Measurements from ENCODE around the gene RNF144A. TPM values are rescaled to one million over a fixed set of nuclear protein-coding genes. Genes with fewer than 3 reads are reported as not detected.

Gene RNF144A
- polyA plus RNA-seq, 1 of the 3 experiments (the other 2 are of a cell fraction), result 15.6 TPM

- no peak for TF ChIP-seq CTCF (IDR thresholded peaks at IDR 0.05)
These were observed 102.8 kb downstream of the RNF144A start (continued) for GRCh38 chr2:7020059-7020458.

GRCh38 chr2:7020468-7020867 lies 103.3 kb downstream of the RNF144A start:
- TF ChIP-seq FOXJ3 (CRISPR knock-in tag; IDR thresholded peaks at IDR 0.05) (no peak), NRF1 (IDR thresholded peaks at IDR 0.05; ENCODE audit: low read depth, low read length) (no peak), TAF1 (IDR thresholded peaks at IDR 0.05; ENCODE audit: borderline replicate concordance, low read depth, low read length) (no peak), IRF3 (IDR thresholded peaks at IDR 0.05; ENCODE audit: low read depth, low read length) (no peak), ZBTB33 (IDR thresholded peaks at IDR 0.05; ENCODE audit: borderline replicate concordance, low read depth) (no peak), USF2 (IDR thresholded peaks at IDR 0.05; ENCODE audit: borderline replicate concordance, low read depth, low read length) (no peak), YY1 (IDR thresholded peaks at IDR 0.05; ENCODE audit: low read depth) (no peak)
- H3K4me3 ChIP-seq (ENCODE audit: low read depth in 2 of 2, low read length in 1 of 2), result no peak overlapping the region
- no peak overlapping the region for H3K27ac ChIP-seq (ENCODE audit: low read depth in 2 of 2, low read length in 1 of 2)
- no peaks in the 10 kb centered on the region for H4K20me1 ChIP-seq (ENCODE audit: insufficient read depth)
- no peaks in the 10 kb centered on the region for H3K9me3 ChIP-seq
- H3K4me1 ChIP-seq (ENCODE audit: control insufficient read depth in 1 of 2, insufficient read depth in 2 of 2, low read depth in 1 of 2, low read length in 1 of 2), result peaks cover 5 to 56% of the 10 kb centered on the region in 2 experiments
- peaks cover 13 to 34% of the 10 kb centered on the region in 2 experiments for H3K36me3 ChIP-seq (replicated peaks in 1 of 2; ENCODE audit: control insufficient read depth in 1 of 2, insufficient read depth in 2 of 2, low read length in 1 of 2)
- 90% methylated on average over 7 of the region's 8 CpGs for WGBS (ENCODE audit: low lambda C conversion rate)
- no peak overlapping the region for H3K4me2 ChIP-seq
- POLR2A ChIA-PET, result no interaction called here
- H2AFZ ChIP-seq (ENCODE audit: low read depth), result no peak overlapping the region
- H3K9ac ChIP-seq, result no peak overlapping the region
- H3K27me3 ChIP-seq (ENCODE audit: insufficient read depth), result no peaks in the 10 kb centered on the region
- H3K79me2 ChIP-seq (ENCODE audit: insufficient read depth), result no peaks in the 10 kb centered on the region
- H3K9me2 ChIP-seq, result no peaks in the 10 kb centered on the region
- CTCF ChIA-PET, result interaction anchor here (0.6 to 18.0 kb wide), 6 partner anchors 3 to 125 kb away, joined by 3 to 437 read pairs (median 142); partner anchors contain the start of gene RNF144A
- peaks cover 5% of the 10 kb centered on the region for H3F3A ChIP-seq (replicated peaks; ENCODE audit: insufficient read depth)
- DNase-seq, result no peak
